Hepatocyte (in vitro differentiated cells): ENCODE measurements around the gene FGF1. TPM values are rescaled to one million over a fixed set of nuclear protein-coding genes. Genes with fewer than 3 reads are reported as not detected.

Source experiments
- DNase-seq: peaks from one replicate; pipeline ENCODE4 v3.0.0-alpha.2; 2016; ENCODE audit warnings: low spot score
- H2AFZ ChIP-seq: fragments of 200-600 bp; sonication (generic); 2 replicates; pipeline ENCODE4 v1.6.0; 2016; ENCODE audit warnings: antibody characterized with exemption, mild to moderate bottlenecking
- H3K27ac ChIP-seq: fragments of 200-600 bp; sonication (generic); 2 replicates; pipeline ENCODE4 v1.5.1; 2016; ENCODE audit warnings: mild to moderate bottlenecking
- H3K27me3 ChIP-seq: fragments of 200-600 bp; sonication (generic); 2 replicates; pipeline ENCODE4 v1.6.1; 2016
- H3K36me3 ChIP-seq: fragments of 200-600 bp; sonication (generic); replicated peaks from 2 replicates; pipeline ENCODE4 v1.5.1; 2016; ENCODE audit warnings: low read depth; ENCODE audit not compliant: insufficient read depth
- H3K4me1 ChIP-seq: fragments of 200-600 bp; sonication (generic); 2 replicates; pipeline ENCODE4 v1.5.1; 2016; ENCODE audit warnings: mild to moderate bottlenecking, moderate library complexity; ENCODE audit not compliant: insufficient read depth
- H3K4me2 ChIP-seq: fragments of 200-600 bp; sonication (generic); 2 replicates; pipeline ENCODE4 v1.6.0; 2016
- H3K4me3 ChIP-seq: fragments of 200-600 bp; sonication (generic); 2 replicates; pipeline ENCODE4 v1.5.1; 2016; ENCODE audit warnings: mild to moderate bottlenecking
- H3K79me2 ChIP-seq: fragments of 200-600 bp; sonication (generic); 2 replicates; pipeline ENCODE4 v1.6.0; 2017; ENCODE audit warnings: mild to moderate bottlenecking
- H3K9me2 ChIP-seq: fragments of 200-600 bp; sonication (generic); replicated peaks from 2 replicates; pipeline ENCODE4 v1.6.0; 2017; ENCODE audit warnings: mild to moderate bottlenecking; ENCODE audit not compliant: insufficient read depth
- H3K9me3 ChIP-seq: fragments of 200-600 bp; sonication (generic); 2 replicates; pipeline ENCODE4 v1.5.1; 2016; ENCODE audit warnings: low read depth, mild to moderate bottlenecking
- H4K20me1 ChIP-seq: fragments of 200-600 bp; sonication (generic); 2 replicates; pipeline ENCODE4 v1.6.0; 2016; ENCODE audit warnings: mild to moderate bottlenecking; ENCODE audit not compliant: insufficient read depth, poor library complexity, severe bottlenecking
- CTCF ChIP-seq: fragments of 200-600 bp; sonication (generic); IDR thresholded peaks from 2 replicates; pipeline ENCODE4 v1.5.1; 2016; ENCODE audit warnings: antibody characterized with exemption, mild to moderate bottlenecking; ENCODE audit not compliant: poor library complexity
- EZH2 ChIP-seq: fragments of 200-600 bp; sonication (generic); IDR thresholded peaks from 2 replicates; pipeline ENCODE4 v1.6.1; 2016; ENCODE audit warnings: antibody characterized with exemption, mild to moderate bottlenecking, borderline replicate concordance
- EZH2phosphoT487 ChIP-seq: fragments of 200-600 bp; sonication (generic); IDR thresholded peaks from one replicate; pipeline ENCODE4 v1.6.1; 2018; ENCODE audit warnings: antibody characterized with exemption, mild to moderate bottlenecking, low read depth, moderate library complexity; ENCODE audit not compliant: unreplicated experiment, severe bottlenecking
- WGBS: methylation state at CpG from one replicate; pipeline ENCODE4 v1.1.6; 2016; ENCODE audit warnings: low lambda C conversion rate; ENCODE audit errors: missing lambda C conversion rate; 5-methylcytosine and 5-hydroxymethylcytosine counted together
- polyA plus RNA-seq: library from polyadenylated mRNA; unstranded; fragments of >200 nt; fragmentation: Nextera tagmentation; extraction: Ambion mirVana; gene quantifications from 2 replicates; pipeline ENCODE4 v1.2.1, GENCODE V29; 2016
- total RNA-seq: library from RNA; depleted of rRNA; stranded (reverse); fragments of >200 nt; gene quantifications from 2 replicates; pipeline ENCODE4 v1.2.3, GENCODE V29; 2014

FGF1 gene
- total and polyA plus RNA-seq, 2 experiments from 2014 or later, result 0.23 to 0.27 TPM

GRCh38 chr5:142667831-142668230, 18.1 kb downstream of the FGF1 start:
- Histone ChIP-seq H3K27me3 (no peaks in the 10 kb centered on the region), H3K9me3 (no peaks in the 10 kb centered on the region), H3K4me2 (no peak overlapping the region), H3K9me2 (no peaks in the 10 kb centered on the region), H3K4me3 (no peak overlapping the region), H3K79me2 (no peaks in the 10 kb centered on the region), H2AFZ (no peak overlapping the region), H4K20me1 (no peaks in the 10 kb centered on the region), H3K36me3 (no peaks in the 10 kb centered on the region), H3K4me1 (no peaks in the 10 kb centered on the region), H3K27ac (no peak overlapping the region)
- DNase-seq, result no peak
- TF ChIP-seq CTCF, result no peak
- no peak for TF ChIP-seq EZH2phosphoT487
- TF ChIP-seq EZH2, result no peak
- 91% methylated on average over 6 of the region's 6 CpGs for WGBS

GRCh38 chr5:142664636-142665035, 21.3 kb downstream of the FGF1 start:
- no peaks in the 10 kb centered on the region for H3K27me3 ChIP-seq
- H3K4me2 ChIP-seq, result no peak overlapping the region
- H3K27ac ChIP-seq, result no peak overlapping the region
- H3K36me3 ChIP-seq, result no peaks in the 10 kb centered on the region
- 94% methylated on average over 6 of the region's 6 CpGs for WGBS
- H2AFZ ChIP-seq, result no peak overlapping the region
- no peaks in the 10 kb centered on the region for H4K20me1 ChIP-seq
- H3K9me3 ChIP-seq, result no peaks in the 10 kb centered on the region
- TF ChIP-seq EZH2 (no peak), EZH2phosphoT487 (no peak), CTCF (no peak)
- no peaks in the 10 kb centered on the region for H3K9me2 ChIP-seq
- H3K4me1 ChIP-seq, result no peaks in the 10 kb centered on the region
- no peak for DNase-seq
- no peak overlapping the region for H3K4me3 ChIP-seq
- no peaks in the 10 kb centered on the region for H3K79me2 ChIP-seq

GRCh38 chr5:142664067-142664466, 21.8 kb downstream of the FGF1 start:
- Histone ChIP-seq H3K4me3 (no peak overlapping the region), H4K20me1 (no peaks in the 10 kb centered on the region), H3K9me3 (no peaks in the 10 kb centered on the region), H3K4me2 (no peak overlapping the region), H3K27ac (no peak overlapping the region), H3K27me3 (no peaks in the 10 kb centered on the region), H3K79me2 (no peaks in the 10 kb centered on the region), H3K4me1 (no peaks in the 10 kb centered on the region), H3K9me2 (no peaks in the 10 kb centered on the region), H2AFZ (no peak overlapping the region), H3K36me3 (no peaks in the 10 kb centered on the region)
- DNase-seq, result no peak
- TF ChIP-seq EZH2phosphoT487 (no peak), EZH2 (no peak), CTCF (no peak)
- 90% methylated on average over 9 of the region's 9 CpGs for WGBS

- Histone ChIP-seq H3K9me2 (no peaks in the 10 kb centered on the region), H2AFZ (no peak overlapping the region), H3K4me1 (no peaks in the 10 kb centered on the region), H3K4me2 (no peak overlapping the region), H3K27ac (no peak overlapping the region), H3K36me3 (no peaks in the 10 kb centered on the region), H3K79me2 (no peaks in the 10 kb centered on the region), H3K9me3 (no peaks in the 10 kb centered on the region), H3K27me3 (no peaks in the 10 kb centered on the region), H4K20me1 (no peaks in the 10 kb centered on the region), H3K4me3 (no peak overlapping the region)
- WGBS, result 91% methylated on average over 6 of the region's 6 CpGs
- TF ChIP-seq EZH2phosphoT487 (no peak), EZH2 (no peak), CTCF (no peak)
- DNase-seq, result no peak
Measured at GRCh38 chr5:142663246-142663645, 22.6 kb downstream of the FGF1 start.
